ENCODE data around the gene TUBB8. TPM values are rescaled to one million over a fixed set of nuclear protein-coding genes. Genes with fewer than 3 reads are reported as not detected.
"Not testable (repeated sequence)": the region's sequence is repeated elsewhere in the genome, so short reads cannot be mapped to it uniquely, and the experiment has no call there.

The TUBB8 gene
- polyA plus RNA-seq (ENCODE audit: insufficient read length in 12 of 12), result under 1 TPM in 4 of 12 donors, not detected in 8; 0.07 to 0.34 (median 0.09) TPM
- long read RNA-seq, donor 1, result 0 reads
- long read RNA-seq, donor 2, result 0 reads
- long read RNA-seq, donor 3, result 0 reads
- long read RNA-seq, donor 4, result 0 reads
- long read RNA-seq, donor 5, result 0 reads
- long read RNA-seq, donor 6, result 0 reads
- long read RNA-seq, donor 7, result 0 reads
- long read RNA-seq, donor 8, result 0 reads
- long read RNA-seq, donor 9, result 0 reads
- long read RNA-seq, donor 10, result 0 reads
- long read RNA-seq, donor 11, result 0 reads

DNA sequence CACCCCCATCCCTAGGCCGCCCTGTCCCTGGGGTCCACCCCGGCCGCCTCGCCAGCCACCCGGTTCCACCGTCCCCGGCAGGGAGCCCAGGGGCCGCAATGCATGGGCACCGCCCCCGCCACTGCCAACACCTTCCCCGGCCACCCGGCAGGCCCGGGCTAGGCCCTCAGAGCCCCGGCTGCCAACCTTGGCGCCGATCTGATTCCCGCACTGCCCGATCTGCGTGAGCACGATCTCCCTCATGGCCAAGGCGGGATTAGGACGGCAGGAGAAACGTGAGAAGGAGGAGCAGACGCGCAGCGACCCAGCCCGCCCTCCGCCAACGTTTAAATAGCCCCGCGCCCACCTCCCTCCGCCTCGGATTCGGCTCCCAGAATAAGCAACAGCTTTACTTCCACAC, at the start of gene TUBB8:
Gene TUBB8, minus strand, starts transcription at position 301 of the 400 bp plus-strand sequence. Its CDS starts 58 bp downstream, at position 243.
- DNase-seq, result no peak

DNA sequence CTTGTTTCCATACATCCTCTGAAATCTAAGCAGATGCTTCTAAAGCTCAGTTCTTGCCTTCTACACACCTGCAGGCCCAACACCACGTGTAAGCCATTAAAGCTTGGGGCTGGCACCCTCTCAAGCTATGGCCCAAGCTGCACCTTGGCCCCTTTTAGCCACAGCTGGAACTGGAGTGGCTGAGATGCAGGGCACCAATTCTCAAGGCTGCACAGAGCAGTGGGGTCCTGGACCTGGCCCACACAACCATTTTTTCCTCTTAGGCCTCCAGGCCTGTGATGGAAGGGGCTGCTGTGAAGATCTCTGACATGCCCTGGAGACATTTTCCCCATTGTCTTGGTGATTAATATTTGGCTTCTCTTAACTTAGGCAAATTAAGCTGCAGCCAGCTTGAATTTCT, 47.4 kb upstream of the TUBB8 start:
- no peak for DNase-seq

DNA sequence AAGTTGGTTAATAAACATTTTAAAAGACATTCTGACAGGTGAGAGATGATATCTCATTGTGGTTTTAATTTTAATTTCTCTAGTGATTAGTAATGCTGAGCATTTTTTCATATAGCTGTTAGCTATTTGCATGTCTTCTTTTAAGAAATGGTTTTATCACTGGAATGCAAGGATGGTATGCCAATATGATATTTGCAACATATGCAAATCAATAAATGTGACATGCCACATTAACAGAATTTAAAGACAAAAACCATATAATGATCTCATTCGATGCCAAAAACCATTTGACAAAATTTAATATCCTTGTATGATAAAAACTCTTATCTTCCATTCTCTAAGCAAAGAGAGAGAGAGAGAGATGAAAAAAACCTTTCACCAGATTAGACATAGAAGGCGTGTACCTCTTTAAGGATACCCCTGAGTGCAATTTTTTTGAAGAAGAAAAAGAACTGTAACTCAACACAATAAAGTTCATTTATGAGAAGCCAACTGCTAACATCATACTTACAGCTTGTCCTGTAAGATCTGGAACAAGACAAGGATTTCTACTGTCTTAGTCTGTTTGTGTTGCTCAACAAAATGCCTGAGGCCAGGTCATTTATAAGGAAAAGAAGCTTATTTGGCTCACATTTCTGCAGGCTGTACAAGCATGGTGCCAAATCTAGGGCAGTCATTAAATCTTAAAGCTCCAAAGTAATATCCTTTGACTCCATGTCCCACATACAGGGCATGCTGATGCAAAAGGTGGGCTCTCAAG, 46.4 kb upstream of the TUBB8 start:
- no peak for DNase-seq

DNA sequence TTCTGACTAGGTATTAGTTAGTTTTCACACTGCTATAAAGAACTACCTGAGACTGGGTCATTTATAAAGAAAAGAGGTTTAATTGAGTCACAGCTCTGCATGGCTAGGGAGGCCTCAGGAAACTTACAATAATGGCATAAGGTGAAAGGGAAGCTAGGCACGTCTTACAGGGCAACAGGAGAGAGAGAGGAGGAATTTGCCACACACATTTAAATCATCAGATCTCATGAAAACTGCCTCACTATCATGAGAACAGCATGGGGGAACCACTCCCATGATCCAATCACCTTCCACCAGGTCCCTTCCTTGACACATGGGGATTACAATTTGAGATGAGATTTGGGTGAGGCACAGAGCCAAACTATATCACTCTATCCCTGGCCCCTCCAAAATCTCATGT, 45.5 kb upstream of the TUBB8 start:
- no peak for DNase-seq

DNA sequence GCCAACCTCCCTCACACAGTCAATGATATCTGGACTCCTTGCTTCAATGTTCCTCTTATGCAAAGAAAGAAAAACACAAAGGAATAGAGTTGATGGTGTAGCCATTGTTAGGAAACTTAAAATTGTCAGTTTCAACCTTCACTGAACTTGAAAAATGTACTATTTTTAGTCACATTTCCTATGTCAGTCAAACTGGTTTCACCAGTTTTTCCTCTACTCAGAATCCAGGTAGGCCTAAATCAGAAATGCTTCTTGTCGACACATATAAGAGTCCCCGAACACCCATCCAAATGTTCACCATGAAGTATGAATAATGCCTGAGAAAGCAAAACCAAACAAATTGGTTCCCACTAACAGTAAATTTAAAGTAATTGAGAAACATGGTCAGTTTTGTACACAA, 43.8 kb upstream of the TUBB8 start:
- DNase-seq, result no peak

DNA sequence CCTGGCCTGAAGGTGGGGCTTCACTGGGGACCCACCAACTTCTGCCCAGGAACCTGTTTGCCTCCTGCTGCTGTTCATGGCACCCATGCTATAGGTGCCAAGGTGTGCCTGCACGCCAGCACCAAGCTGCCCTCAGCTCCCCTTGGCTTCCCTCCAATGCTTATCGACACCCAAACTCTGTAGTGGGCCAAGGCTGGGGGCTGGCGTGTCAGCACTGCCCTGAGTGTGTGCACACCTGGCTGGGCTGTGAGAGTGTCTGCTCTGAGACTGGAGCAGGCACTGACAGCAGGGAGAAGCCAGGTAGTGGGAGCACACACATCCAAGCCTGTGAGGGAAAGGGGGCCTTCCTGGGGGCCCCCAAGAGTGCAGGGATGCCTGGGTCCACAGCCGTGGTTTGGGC, 43.1 kb upstream of the TUBB8 start:
- no peak for DNase-seq

DNA sequence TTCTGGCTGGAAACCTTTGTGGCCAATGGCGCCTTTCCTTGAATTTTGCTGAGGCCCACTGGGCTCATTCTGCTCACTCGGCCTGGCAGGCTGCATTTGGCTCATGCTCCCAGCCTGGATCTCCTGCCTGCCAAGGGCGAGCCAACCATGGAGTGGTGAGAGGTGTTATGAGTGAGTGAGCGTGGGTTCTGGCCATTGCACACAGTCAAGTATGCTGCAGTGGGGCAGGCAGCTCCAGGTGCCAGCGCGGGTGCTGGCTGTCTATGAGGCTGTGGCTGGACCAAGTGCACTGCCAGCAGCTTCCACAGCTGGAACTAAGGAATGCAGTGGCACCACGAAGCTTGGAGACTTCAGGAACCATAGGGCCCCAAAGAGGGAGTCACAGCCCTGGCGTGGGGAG, 42.2 kb upstream of the TUBB8 start:
- no peak for DNase-seq

DNA sequence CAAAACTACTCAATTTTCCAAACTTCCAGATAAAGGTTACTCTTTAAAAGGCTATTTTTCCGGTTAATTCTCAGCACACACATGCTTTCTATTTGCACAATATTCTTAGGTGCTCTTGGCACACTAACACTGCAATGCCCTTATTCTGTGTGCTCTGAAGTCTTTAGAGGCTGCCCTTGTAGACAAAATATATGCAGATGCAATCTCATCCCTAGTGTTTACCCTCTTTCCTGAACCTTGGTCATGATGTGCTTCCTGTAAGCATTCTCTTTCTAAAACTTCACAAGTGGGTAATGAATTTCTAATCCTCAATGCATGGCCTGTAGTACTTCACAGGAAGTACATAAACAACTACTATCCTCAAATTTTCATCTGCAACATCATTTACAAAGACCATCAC, 41.1 kb upstream of the TUBB8 start:
- DNase-seq, result no peak

DNA sequence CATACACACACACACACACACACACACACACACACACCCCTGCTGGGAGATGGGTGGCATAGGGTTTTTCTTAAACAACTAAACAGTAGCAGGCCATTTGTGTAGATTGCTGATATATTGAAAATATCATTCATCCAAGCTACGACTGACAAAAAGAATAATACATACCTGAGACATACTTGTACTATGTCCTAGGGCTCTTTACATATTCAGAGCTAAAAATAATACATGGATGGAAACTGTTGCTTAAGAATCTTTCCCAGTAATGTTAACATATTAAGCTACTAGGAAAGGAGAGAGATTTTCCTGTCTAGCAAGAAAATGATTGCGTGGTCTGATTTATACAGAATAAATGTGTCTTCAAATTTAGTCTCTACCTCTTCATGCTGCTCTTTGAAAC, 40.2 kb upstream of the TUBB8 start:
- no peak for DNase-seq

DNA sequence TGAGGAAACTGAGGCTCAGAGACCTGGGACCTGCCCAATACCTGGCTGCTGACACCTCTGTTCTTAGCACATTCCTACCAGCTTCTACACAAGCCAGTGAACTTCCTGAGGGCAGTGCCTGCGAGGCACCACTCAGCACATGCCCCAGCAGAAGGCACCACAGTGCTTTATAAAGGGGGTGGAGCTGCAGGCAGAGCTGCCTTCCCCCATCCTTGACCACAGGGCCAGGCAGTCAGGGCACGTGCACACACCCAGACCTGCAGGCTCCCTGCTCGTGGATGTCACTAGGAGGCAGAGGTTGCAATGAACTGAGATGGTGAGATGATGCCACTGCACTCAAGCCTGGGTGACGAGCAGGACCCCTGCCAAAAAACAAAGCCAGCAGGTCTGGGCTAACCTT, 39.2 kb upstream of the TUBB8 start:
- DNase-seq, result no peak

DNA sequence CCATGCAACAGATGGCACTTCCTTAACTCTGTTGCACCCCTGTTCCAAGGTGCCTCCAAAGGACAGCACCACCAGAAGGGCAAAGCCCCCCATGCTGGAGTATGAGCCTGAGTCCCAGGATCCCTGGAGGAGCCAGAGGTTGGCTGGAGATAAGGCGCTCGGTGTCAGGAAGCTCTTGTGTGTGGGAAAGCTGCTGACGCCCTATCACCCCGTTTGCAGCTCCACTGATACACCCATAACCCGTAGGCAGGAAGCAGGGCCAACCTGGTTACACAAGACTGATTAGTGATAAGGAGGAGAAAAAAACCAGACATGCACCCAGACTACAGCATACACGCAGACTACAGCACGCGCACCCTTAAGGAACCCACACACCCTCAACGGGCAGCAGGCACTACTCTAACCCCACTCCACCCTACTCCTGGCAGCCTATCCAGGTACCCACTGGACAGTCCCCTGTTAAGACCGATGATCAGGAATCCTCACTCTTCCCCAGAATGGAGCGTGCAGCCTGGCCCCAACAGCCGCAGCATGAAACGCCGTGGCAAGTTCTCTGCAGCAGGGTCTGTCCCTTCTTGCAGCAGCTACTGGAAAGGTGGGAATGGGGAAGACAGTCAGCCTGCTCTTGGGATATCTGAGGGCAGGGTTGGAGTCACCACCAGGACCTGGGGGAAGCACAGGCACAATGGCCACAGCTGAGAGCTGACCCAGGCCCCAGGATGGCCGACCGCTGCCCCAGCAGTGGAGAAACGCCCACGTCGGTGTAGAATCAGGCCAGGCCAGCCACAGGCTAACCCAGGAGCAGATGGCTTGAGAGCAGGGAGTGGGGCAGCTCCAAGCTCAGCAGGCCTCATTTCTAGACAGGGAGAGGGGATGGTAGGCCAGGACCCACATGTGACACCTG, 38.3 kb upstream of the TUBB8 start:
- no peak for DNase-seq

DNA sequence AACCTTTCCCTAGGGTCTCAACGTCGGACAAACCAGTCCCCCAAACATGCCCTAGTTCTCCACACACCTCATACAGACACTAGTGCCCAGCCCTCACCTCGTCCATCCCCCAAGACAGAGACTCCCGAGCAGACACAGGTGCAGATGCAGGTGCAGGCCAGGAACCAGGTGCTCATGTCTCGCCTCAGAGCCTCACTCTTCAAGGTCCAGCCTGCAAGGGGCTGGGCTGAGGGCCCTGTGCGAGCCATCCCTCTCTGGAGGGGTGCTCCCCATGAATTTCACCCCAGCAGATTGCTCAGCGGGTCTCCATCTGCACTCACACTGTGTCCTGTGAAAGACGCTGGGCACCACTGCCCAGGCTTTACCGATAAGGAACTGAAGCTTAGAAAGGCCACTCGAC, 36.9 kb upstream of the TUBB8 start:
- DNase-seq, result no peak

DNA sequence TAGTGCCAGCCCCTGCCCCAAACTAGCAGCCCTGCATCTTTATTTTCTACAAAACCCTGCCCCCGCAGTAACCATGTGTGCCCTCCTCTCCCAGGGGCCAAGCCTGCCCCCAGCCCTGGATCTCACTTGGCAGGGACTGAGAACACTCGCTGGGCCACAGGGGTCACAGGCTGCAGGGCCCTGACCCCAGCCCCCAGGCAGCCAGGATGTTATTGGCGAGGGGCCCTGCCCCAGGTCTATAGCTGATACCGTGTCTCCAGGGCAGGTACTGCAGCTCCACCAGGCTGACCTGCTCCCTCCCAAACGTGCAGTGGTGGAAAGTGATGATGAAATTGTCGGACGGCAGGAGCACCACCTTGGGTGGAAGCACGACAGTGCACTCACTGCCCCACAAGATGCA, 35.9 kb upstream of the TUBB8 start:
- DNase-seq, result no peak

DNA sequence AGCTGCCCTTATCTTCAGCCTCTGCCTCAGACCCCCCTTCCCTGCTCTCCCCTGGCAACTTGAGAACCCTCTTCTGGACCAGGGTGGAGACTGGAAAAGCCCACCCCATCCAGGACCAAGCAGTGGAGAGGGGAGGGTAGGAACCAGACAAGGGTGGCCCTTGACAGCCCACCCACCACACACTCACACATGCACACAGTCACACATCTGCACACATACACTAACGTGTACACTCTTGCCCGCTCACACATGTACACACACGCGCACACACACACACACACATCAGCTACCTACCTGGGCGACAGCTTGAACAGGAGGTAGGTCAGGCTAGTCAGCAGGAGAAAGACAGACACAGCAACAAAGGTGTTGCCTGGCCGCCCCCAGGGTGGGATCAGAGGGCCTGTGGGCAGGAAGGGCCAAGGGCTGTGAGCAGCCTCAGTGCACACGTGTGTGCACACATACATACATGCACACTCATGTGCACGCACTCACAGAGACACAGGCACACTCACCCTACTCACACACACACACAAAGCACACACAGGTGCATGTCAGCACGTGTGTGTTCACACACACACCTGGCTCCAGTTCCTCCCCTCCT, 34.9 kb upstream of the TUBB8 start:
- DNase-seq, result no peak

DNA sequence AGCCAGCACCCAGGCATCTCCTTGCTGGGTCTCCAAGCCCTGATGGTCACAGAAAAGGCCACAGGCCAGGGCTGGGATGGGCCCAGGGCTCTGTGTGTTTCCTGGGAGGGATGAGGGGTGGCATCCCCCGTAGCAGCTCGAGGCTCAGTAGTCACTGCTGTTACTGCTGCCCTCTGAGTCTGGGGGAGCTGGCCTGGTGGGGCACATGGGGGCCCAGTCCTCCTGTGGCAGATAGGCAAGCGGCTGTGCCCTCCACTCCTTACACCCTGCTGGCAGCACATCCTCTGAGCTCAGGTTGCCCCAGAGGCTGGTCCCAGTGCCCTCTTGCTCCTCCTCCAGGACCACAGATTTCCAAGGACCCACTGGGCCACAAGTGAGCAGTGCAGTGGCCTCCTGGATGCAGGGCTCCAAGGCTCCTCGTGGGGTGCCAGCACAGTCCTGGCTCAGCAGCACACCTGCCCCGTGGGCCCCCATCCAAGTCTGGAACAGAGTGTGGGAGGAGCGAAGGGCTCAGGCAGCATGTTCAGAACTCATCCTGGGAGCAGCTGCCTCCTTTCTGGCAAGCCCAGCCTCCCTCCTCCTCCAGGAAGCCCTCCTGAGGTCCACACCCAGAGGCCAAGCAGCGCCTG, 31.5 kb upstream of the TUBB8 start:
- DNase-seq, result no peak

DNA sequence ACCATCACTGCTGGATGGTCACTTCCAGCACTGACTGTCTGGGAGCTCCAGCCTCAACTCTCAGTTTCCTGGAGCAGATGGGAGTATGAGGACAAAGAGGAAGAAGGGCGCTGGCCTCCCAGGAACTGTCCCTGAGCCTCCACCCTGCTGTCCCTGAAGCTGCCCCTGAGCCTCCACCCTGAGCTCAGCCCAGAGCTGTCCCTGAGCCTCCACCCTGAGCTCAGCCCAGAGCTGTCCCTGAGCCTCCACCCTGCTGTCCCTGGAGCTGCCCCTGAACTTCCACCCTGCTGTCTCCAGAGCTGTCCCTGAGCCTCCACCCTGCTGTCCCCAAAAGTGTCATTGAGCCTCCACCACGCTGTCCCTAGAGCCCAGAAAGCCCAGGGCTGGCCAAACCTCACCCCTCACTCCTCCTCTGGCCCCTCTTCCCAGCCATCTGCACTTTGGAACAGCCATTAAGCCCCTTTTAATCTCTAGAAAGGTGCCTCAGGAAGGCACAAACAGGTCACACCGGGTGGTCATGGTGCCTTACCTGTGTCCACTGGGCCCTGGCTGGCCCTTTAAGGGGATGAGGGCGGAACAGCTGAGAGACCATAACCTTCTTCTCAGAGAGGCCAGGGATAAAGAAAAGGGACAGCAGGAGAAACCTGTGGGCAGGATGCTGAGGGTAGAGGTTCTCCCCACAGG, 30.6 kb upstream of the TUBB8 start:
- DNase-seq, result no peak

DNA sequence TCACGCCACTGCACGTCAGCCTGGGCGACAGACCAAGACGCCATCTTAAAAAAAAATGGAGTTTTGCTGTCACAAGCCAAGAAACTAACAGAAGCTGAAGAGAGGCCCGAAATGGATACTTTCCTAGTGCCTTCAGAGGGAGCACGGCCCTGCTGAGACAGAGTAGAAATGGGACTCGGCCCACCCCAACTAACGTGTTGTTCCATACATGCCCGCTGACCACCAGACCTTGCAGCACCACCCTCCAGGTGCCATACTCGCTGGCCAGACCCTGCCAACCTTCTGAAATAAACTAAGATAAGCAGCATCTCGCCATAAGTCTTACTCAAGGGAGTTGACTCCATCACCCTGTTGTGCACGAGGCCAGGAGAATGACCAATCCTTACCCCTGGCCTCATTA, 29.5 kb upstream of the TUBB8 start:
- DNase-seq, result no peak

DNA sequence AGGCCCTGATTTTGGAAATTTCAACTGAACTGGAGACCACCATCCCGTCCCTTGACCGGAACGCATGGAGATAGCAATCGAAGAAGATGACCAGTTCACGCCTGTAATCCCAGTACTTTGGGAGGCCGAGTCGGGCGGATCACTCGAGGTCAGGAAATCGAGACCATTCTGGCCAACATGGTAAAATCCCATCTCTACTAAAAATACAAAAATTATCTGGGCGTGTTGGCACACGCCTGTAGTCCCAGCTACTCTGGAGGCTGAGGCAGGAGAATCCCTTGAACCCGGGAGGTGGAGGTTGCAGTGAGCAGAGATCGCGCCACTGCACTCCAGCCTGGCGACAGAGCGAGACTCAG, 25.1 kb upstream of the TUBB8 start:
- not testable (repeated sequence) for DNase-seq

DNA sequence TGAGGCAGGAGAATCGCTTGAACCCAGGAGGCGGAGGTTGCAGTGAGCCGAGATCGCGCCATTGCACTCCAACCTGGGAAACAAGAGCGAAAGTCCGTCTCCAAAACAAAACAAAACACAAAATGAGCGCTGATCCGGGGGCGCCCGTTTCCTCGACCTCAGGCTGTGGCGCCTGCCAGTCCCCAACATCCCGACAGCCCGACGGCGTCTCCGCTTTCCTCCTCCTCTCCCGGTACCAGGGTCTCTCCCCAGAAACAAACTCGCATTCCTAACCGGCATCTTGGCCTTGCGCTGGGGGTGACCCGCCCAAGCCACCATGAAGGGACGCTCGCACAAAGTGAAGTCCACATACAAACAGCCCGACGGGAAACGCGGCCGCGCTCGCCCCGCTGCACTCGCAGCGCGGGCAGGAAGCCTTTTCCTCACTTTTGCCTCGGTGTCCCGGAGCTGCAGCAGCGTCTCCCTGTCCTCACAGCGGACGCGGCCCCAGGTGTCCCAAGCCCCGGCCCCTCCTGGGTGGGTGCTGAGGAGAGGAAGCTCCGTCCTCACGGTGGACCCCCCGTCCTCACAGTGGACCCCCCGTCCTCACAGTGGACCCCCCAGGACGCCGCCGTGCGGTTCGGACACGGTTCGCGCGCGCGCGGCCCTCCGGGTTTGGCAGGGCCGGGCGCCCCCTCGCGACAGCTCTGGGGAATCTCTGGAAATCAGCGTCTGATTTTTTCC, 24.6 kb upstream of the TUBB8 start:
- peak; percentile 58 for DNase-seq

DNA sequence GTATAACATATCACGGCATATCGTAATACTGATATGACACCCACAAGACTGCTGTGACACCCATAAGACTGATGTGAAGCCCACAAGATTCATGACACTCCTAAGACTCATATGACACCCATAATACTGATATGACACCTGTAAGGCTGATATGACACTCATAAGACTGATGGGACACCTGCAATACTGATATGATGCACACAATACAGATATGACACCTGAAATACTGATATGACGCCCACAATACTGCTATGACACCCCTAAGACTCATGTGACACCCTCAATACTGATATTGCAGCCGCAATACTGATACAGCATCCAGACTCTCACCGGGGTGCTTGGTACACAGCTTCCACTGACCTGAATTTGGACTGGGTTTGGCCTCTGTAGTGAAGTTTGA, 19.1 kb upstream of the TUBB8 start:
- DNase-seq, result not testable (repeated sequence)
